H1 (cell line): Measurements from ENCODE around the gene MYL9. TPM values are rescaled to one million over a fixed set of nuclear protein-coding genes. Genes with fewer than 3 reads are reported as not detected.

ENCODE experiments used
- RXRA ChIP-seq: IDR thresholded peaks from 2 replicates; pipeline ENCODE4 v1.6.1; 2011; ENCODE audit warnings: low read depth, mild to moderate bottlenecking, low read length, moderate library complexity; ENCODE audit not compliant: insufficient read depth
- polyA plus RNA-seq, 7 experiments: library from polyadenylated mRNA; depleted of rRNA in 3 of 7; stranded (reverse) in 5 of 7; unstranded in 2 of 7; fragments of >200 nt in 5 of 7; fragments of 200-250 nt in 2 of 7; gene quantifications; 1 replicate in 5 of 7; 2 replicates in 1 of 7; 4 replicates in 1 of 7; pipeline versions ENCODE4 v1.2.1 to v1.2.3, GENCODE V29; 2011 to 2013; ENCODE audit warnings: missing spikeins in 2 of 7, mixed read lengths in 2 of 7
- total RNA-seq: library from RNA; stranded (reverse); fragmentation: NEBNext Ultra II Directional; extraction: Animal tissue kit (Norgen Biotek cat#: 25700); gene quantifications from 2 replicates; pipeline ENCODE4 v1.2.1, GENCODE V29; 2021

MYL9 gene
- total and polyA plus RNA-seq, 2 of the 8 experiments (the other 6 are each of a cell fraction or from before 2014, with no cell fraction given): 26.8 to 193 TPM

DNA sequence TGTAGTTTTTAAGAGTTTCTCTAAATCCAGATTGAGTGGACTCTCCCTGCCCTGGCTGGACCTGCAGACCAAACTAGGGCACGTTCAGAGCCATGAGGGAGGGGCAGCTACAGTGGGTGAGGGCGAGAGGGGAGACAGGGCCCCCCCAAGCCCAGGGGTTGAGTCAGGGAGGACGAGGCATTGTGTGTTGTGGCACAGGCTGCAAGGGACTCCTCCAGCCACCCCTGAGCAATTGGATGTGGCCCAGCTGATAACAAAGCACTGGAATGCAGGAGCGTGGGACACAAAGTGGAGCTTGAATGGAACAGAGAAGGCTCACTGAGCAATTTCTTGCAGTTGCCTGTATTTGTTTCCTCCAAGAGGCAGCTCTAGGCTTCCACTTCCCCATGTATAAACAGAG is 43.5 kb upstream of the MYL9 start (continued):
- no peak for TF ChIP-seq RXRA
